IMR-90 (cell line): ENCODE measurements around the gene GMCL1. TPM values are rescaled to one million over a fixed set of nuclear protein-coding genes. Genes with fewer than 3 reads are reported as not detected.

Source experiments
- ATAC-seq: fragments of 200-7000 bp; cut with Tn5 transposase; 2 replicates; pipeline ENCODE4 v1.9.1; 2020; ENCODE audit warnings: low read depth, mild to moderate bottlenecking, moderate library complexity
- BruUV-seq: library from RNA; stranded (reverse); fragments of 400-500 nt; replicated peaks from 2 replicates; lab custom pipeline; 2021; lab: Mats Ljungman, UMichigan
- CTCF ChIA-PET: fragments of 300-600 bp; formaldehyde crosslinking; extraction: SDS; loops from one replicate; lab custom pipeline; 2021; ENCODE audit warnings: antibody characterized with exemption; lab: Yijun Ruan, JAX
- POLR2A ChIA-PET: fragments of 300-600 bp; sonication (Branson Sonifier 250); formaldehyde crosslinking; loops from one replicate; lab custom pipeline; 2022; ENCODE audit warnings: antibody characterized with exemption; ENCODE audit not compliant: unreplicated experiment; lab: Charles Lee
- DNase-seq: peaks from one replicate; pipeline ENCODE4 v3.0.0; 2013
- H2AFZ ChIP-seq: replicated peaks from 2 replicates; pipeline ENCODE3; 2013; ENCODE audit warnings: low read length, mild to moderate bottlenecking; ENCODE audit not compliant: poor library complexity
- H2AK5ac ChIP-seq: 2 replicates; pipeline ENCODE4 v1.6.1; 2013; ENCODE audit warnings: low read depth, low read length, inconsistent platforms
- H2AK9ac ChIP-seq: replicated peaks from 2 replicates; pipeline ENCODE3; 2013; ENCODE audit warnings: mild to moderate bottlenecking, low read depth, low read length, moderate library complexity; ENCODE audit not compliant: poor library complexity
- H2BK120ac ChIP-seq: 2 replicates; pipeline ENCODE4 v1.6.1; 2013; ENCODE audit warnings: low read depth, low read length, inconsistent platforms
- H2BK15ac ChIP-seq: 3 replicates; pipeline ENCODE4 v1.6.1; 2013; ENCODE audit warnings: low read depth, low read length, inconsistent platforms
- H2BK20ac ChIP-seq: 2 replicates; pipeline ENCODE4 v1.6.1; 2013; ENCODE audit warnings: low read depth, mild to moderate bottlenecking, inconsistent platforms, low read length, moderate library complexity
- H2BK5ac ChIP-seq: 2 replicates; pipeline ENCODE4 v1.6.1; 2013; ENCODE audit warnings: mild to moderate bottlenecking, low read depth, low read length, inconsistent platforms; ENCODE audit not compliant: poor library complexity, severe bottlenecking
- H3K14ac ChIP-seq: replicated peaks from 2 replicates; pipeline ENCODE4 v1.6.1; 2013; ENCODE audit warnings: low read depth, low read length, inconsistent platforms
- H3K18ac ChIP-seq: 2 replicates; pipeline ENCODE4 v1.6.1; 2013; ENCODE audit warnings: low read depth, low read length, control low read depth
- H3K23ac ChIP-seq: 2 replicates; pipeline ENCODE4 v1.6.1; 2013; ENCODE audit warnings: low read depth, low read length, inconsistent platforms
- H3K27ac ChIP-seq: 2 replicates; pipeline ENCODE4 v1.5.1; 2013; ENCODE audit warnings: mild to moderate bottlenecking, control low read depth, low read length; ENCODE audit not compliant: insufficient read depth
- H3K27me3 ChIP-seq: 2 replicates; pipeline ENCODE4 v1.6.1; 2013; ENCODE audit warnings: low read length; ENCODE audit not compliant: control insufficient read depth, insufficient read depth
- H3K36me3 ChIP-seq: 2 replicates; pipeline ENCODE4 v1.6.1; 2013; ENCODE audit warnings: low read length, mixed read lengths; ENCODE audit not compliant: control insufficient read depth, insufficient read depth
- H3K4ac ChIP-seq: 2 replicates; pipeline ENCODE4 v1.6.1; 2013; ENCODE audit warnings: low read depth, low read length, inconsistent platforms
- H3K4me1 ChIP-seq: 2 replicates; pipeline ENCODE4 v1.6.1; 2013; ENCODE audit warnings: low read length, mixed read lengths; ENCODE audit not compliant: control insufficient read depth, insufficient read depth
- H3K4me2 ChIP-seq: 2 replicates; pipeline ENCODE4 v1.6.1; 2013; ENCODE audit warnings: low read depth, mild to moderate bottlenecking, control low read depth, low read length, moderate library complexity
- H3K4me3 ChIP-seq: 2 replicates; pipeline ENCODE4 v1.5.1; 2013; ENCODE audit warnings: low read depth, mild to moderate bottlenecking, control low read depth, low read length, moderate library complexity; ENCODE audit not compliant: insufficient read depth
- H3K56ac ChIP-seq: 2 replicates; pipeline ENCODE4 v1.6.1; 2013; ENCODE audit warnings: low read length, inconsistent platforms; ENCODE audit not compliant: insufficient read depth; ENCODE audit errors: extremely low read depth
- H3K79me1 ChIP-seq, 2 experiments: 2 replicates each; pipeline ENCODE4 v1.6.1; 2013; ENCODE audit warnings: low read length in 2 of 2, inconsistent platforms in 1 of 2, low read depth in 1 of 2
- H3K9ac ChIP-seq: 2 replicates; pipeline ENCODE4 v1.6.1; 2013; ENCODE audit warnings: low read depth, low read length, control low read depth
- H3K9me1 ChIP-seq: 2 replicates; pipeline ENCODE4 v1.6.1; 2013; ENCODE audit warnings: low read length, inconsistent platforms; ENCODE audit not compliant: insufficient read depth
- H3K9me3 ChIP-seq: 2 replicates; pipeline ENCODE4 v1.6.1; 2013; ENCODE audit warnings: low read length; ENCODE audit not compliant: control insufficient read depth, insufficient read depth
- H4K20me1 ChIP-seq: 2 replicates; pipeline ENCODE4 v1.6.1; 2013; ENCODE audit warnings: low read length, inconsistent platforms; ENCODE audit not compliant: insufficient read depth
- H4K5ac ChIP-seq: 2 replicates; pipeline ENCODE4 v1.6.1; 2013; ENCODE audit warnings: mild to moderate bottlenecking, low read depth, low read length, control low read depth
- H4K8ac ChIP-seq, 2 experiments: 2 replicates each; pipeline ENCODE4 v1.6.1; 2013; ENCODE audit warnings: low read depth in 2 of 2, low read length in 2 of 2, control low read depth in 1 of 2, inconsistent platforms in 1 of 2
- H4K91ac ChIP-seq: 2 replicates; pipeline ENCODE4 v1.6.1; 2013; ENCODE audit warnings: low read depth, low read length, inconsistent platforms; ENCODE audit not compliant: insufficient read depth
- BHLHE40 ChIP-seq: fragments of 150-350 bp; IDR thresholded peaks from 2 replicates; pipeline ENCODE4 v1.6.1; 2016; ENCODE audit warnings: mild to moderate bottlenecking, low read depth, low read length
- CEBPB ChIP-seq: IDR thresholded peaks from 2 replicates; pipeline ENCODE4 v1.6.1; 2012; ENCODE audit warnings: low read depth, low read length, improper control_type of control experiment
- CHD1 ChIP-seq: IDR thresholded peaks from 2 replicates; pipeline ENCODE4 v1.6.1; 2012; ENCODE audit warnings: low read depth, low read length, improper control_type of control experiment
- CTCF ChIP-seq: conservative IDR thresholded peaks from 2 replicates; pipeline ENCODE4 v1.5.1; 2012; ENCODE audit warnings: mild to moderate bottlenecking, low read depth, low read length, improper control_type of control experiment
- ELK1 ChIP-seq: fragments of 150-350 bp; IDR thresholded peaks from 2 replicates; pipeline ENCODE4 v1.6.1; 2016; ENCODE audit warnings: low read depth, mild to moderate bottlenecking, low read length, moderate library complexity, borderline replicate concordance
- FOS ChIP-seq: fragments of 150-350 bp; IDR thresholded peaks from 2 replicates; pipeline ENCODE4 v1.6.1; 2016; ENCODE audit warnings: low read depth, low read length
- MAFK ChIP-seq: IDR thresholded peaks from 2 replicates; pipeline ENCODE4 v1.6.1; 2012; ENCODE audit warnings: low read depth, low read length, improper control_type of control experiment
- MAZ ChIP-seq: IDR thresholded peaks from 2 replicates; pipeline ENCODE4 v1.6.1; 2012; ENCODE audit warnings: low read depth, mild to moderate bottlenecking, low read length, improper control_type of control experiment, moderate library complexity, borderline replicate concordance
- MXI1 ChIP-seq: IDR thresholded peaks from 2 replicates; pipeline ENCODE4 v1.6.1; 2012; ENCODE audit warnings: low read depth, mild to moderate bottlenecking, low read length, moderate library complexity, borderline replicate concordance
- NFE2L2 ChIP-seq: fragments of 150-350 bp; IDR thresholded peaks from 2 replicates; pipeline ENCODE4 v1.6.1; 2016; ENCODE audit warnings: low read depth, mild to moderate bottlenecking, low read length
- POLR2A ChIP-seq: IDR thresholded peaks from 2 replicates; pipeline ENCODE4 v1.6.1; 2012; ENCODE audit warnings: mild to moderate bottlenecking, low read depth, low read length
- RAD21 ChIP-seq: IDR thresholded peaks from 2 replicates; pipeline ENCODE4 v1.6.1; 2012; ENCODE audit warnings: low read length, improper control_type of control experiment
- RCOR1 ChIP-seq: IDR thresholded peaks from 2 replicates; pipeline ENCODE4 v1.6.1; 2012; ENCODE audit warnings: mild to moderate bottlenecking, low read length, improper control_type of control experiment; ENCODE audit not compliant: insufficient replicate concordance
- RFX5 ChIP-seq: IDR thresholded peaks from 2 replicates; pipeline ENCODE4 v1.8.0; 2012; ENCODE audit warnings: low read depth, mild to moderate bottlenecking, low read length, moderate library complexity
- SMC3 ChIP-seq: fragments of 150-350 bp; IDR thresholded peaks from 2 replicates; pipeline ENCODE4 v1.6.1; 2016; ENCODE audit warnings: low read depth, mild to moderate bottlenecking, antibody characterized with exemption, low read length, moderate library complexity
- USF2 ChIP-seq: fragments of 150-350 bp; IDR thresholded peaks from 2 replicates; pipeline ENCODE4 v1.6.1; 2017; ENCODE audit warnings: mild to moderate bottlenecking, antibody characterized with exemption, low read length, low read depth
- WGBS, 2 experiments: methylation state at CpG; one replicate each; pipeline versions ENCODE4 v1.1.5 to v1.1.7; 2013; ENCODE audit warnings: missing lambda C conversion rate in 2 of 2; ENCODE audit not compliant: insufficient read length in 1 of 2; ENCODE audit errors: extremely low coverage in 2 of 2; 5-methylcytosine and 5-hydroxymethylcytosine counted together
- dilution Hi-C: fragments of 300-500 bp; cut with HindIII; formaldehyde crosslinking; loops from one replicate; pipeline ENCODE4 v1.14.3; 2018; ENCODE audit warnings: low sequenced_read_pairs; ENCODE audit not compliant: unreplicated experiment
- in situ Hi-C: fragments of 300-500 bp; cut with MboI; formaldehyde crosslinking; loops from 3 replicates; pipeline ENCODE4 v1.14.3; 2019; ENCODE audit warnings: low sequenced_read_pairs, inconsistent platforms, mixed read lengths
- intact Hi-C: fragments of 100-400 bp; cut with micrococcal nuclease; formaldehyde crosslinking; loops from 2 replicates; pipeline ENCODE4 v1.10.0; 2022
- polyA plus RNA-seq, 3 experiments: library from polyadenylated mRNA; depleted of rRNA; stranded (reverse); fragments of >200 nt; gene quantifications; 2 replicates each; pipeline ENCODE4 v1.2.3, GENCODE V29; 2012; ENCODE audit warnings: low replicate concordance in 1 of 3
- total RNA-seq: library from RNA; depleted of rRNA; stranded (reverse); fragments of >200 nt; gene quantifications from 2 replicates; pipeline ENCODE4 v1.2.3, GENCODE V29; 2012

The GMCL1 gene
- total and polyA plus RNA-seq, 2 of the 4 experiments (the other 2 are of a cell fraction) = 2.8 to 3.4 TPM

- Histone ChIP-seq H2BK5ac (no peak overlapping the region), H3K79me1 (peaks cover 22 to 48% of the 10 kb centered on the region in 2 experiments; a peak in 3 of 4 replicates), H3K4me3 (no peak overlapping the region), H3K36me3 (no peaks in the 10 kb centered on the region), H4K20me1 (no peaks in the 10 kb centered on the region), H2AFZ (no peak overlapping the region), H2BK15ac (no peak overlapping the region), H3K4me1 (0 out of 2 replicates have a peak, but pooled peaks cover 2% of the 10 kb centered on the region), H3K9me1 (0 out of 2 replicates have a peak, but pooled peaks cover 6% of the 10 kb centered on the region), H2BK20ac (no peak overlapping the region), H3K27ac (no peak overlapping the region), H3K14ac (no peak overlapping the region), H3K9ac (no peak overlapping the region), H3K56ac (no peak overlapping the region), H3K4ac (no peak overlapping the region; the same call in 1 of the 2 replicates), H4K91ac (no peak overlapping the region), H4K5ac (no peak overlapping the region), H2AK9ac (no peak overlapping the region), H3K4me2 (no peak overlapping the region), H3K23ac (no peak overlapping the region), H3K9me3 (no peaks in the 10 kb centered on the region), H3K27me3 (no peaks in the 10 kb centered on the region), H3K18ac (no peak overlapping the region), H2BK120ac (no peak overlapping the region), H4K8ac (no peak overlapping the region), H2AK5ac (no peak overlapping the region)
- ATAC-seq (no peak), DNase-seq (no peak)
- no peak for TF ChIP-seq ELK1
- TF ChIP-seq RFX5 = no peak
- TF ChIP-seq RAD21 = no peak
- no peak for TF ChIP-seq RCOR1
- no peak for TF ChIP-seq CTCF
- TF ChIP-seq NFE2L2 = no peak
- TF ChIP-seq MAZ = no peak
- no peak for TF ChIP-seq CEBPB
- no peak for TF ChIP-seq MAFK
- TF ChIP-seq USF2 = no peak
- TF ChIP-seq FOS = no peak
- no peak for TF ChIP-seq MXI1
- TF ChIP-seq CHD1 = no peak
- TF ChIP-seq POLR2A = no peak
- TF ChIP-seq BHLHE40 = no peak
- no peak for TF ChIP-seq SMC3
- CTCF ChIA-PET = interaction anchor here (1.7 kb wide), 1 partner anchor 15 kb away, joined by 5 read pairs; no protein-coding TSS in a partner anchor
- WGBS, 2 experiments = no CpG with 5 or more reads among the region's 6 CpGs
- POLR2A ChIA-PET = no interaction called here
- dilution Hi-C loops = no loop called here
- BruUV-seq = no TSS peak
- intact Hi-C loops = loop anchor here (10.0 kb wide), 1 partner anchor 53 kb away; no protein-coding TSS in a partner anchor
- in situ Hi-C loops = no loop called here
These were observed 2.0 kb downstream of the GMCL1 start for GRCh38 chr2:69831354-69831905.
